HepG2 (cell line): ENCODE results near the gene LRRC25. TPM values are rescaled to one million over a fixed set of nuclear protein-coding genes. Genes with fewer than 3 reads are reported as not detected.

Source experiments
- HMG20B ChIP-seq: conservative IDR thresholded peaks from 2 replicates; pipeline ENCODE4 v1.6.1; 2016; ENCODE audit warnings: missing genetic modification reagents, missing compliant biosample characterization
- MAFF ChIP-seq: IDR thresholded peaks from 2 replicates; pipeline ENCODE4 v1.6.1; 2011; ENCODE audit warnings: low read depth, low read length, improper control_type of control experiment
- MXI1 ChIP-seq: IDR thresholded peaks from 3 replicates; pipeline ENCODE4 v1.6.1; 2012; ENCODE audit warnings: low read depth, low read length, inconsistent platforms, borderline replicate concordance
- NFIC ChIP-seq: IDR thresholded peaks from 2 replicates; pipeline ENCODE4 v1.6.1; 2012; ENCODE audit warnings: mild to moderate bottlenecking, low read length, inconsistent platforms
- NKX3-1 ChIP-seq: sonication (generic); formaldehyde crosslinking; IDR thresholded peaks from 2 replicates; pipeline ENCODE4 v1.5.0; 2020; ENCODE audit warnings: missing genetic modification reagents
- PAX8 ChIP-seq: sonication (generic); formaldehyde crosslinking; IDR thresholded peaks from 2 replicates; pipeline ENCODE4 v1.8.0; 2022; ENCODE audit warnings: mild to moderate bottlenecking, missing genetic modification reagents, borderline replicate concordance
- PRDM15 ChIP-seq: sonication (generic); formaldehyde crosslinking; IDR thresholded peaks from 2 replicates; pipeline ENCODE4 v1.4.0; 2020; ENCODE audit warnings: missing genetic modification reagents
- ZC3H4 ChIP-seq: sonication (generic); formaldehyde crosslinking; IDR thresholded peaks from 2 replicates; pipeline ENCODE4 v1.4.0; 2020; ENCODE audit warnings: missing genetic modification reagents, borderline replicate concordance
- ZNF407 ChIP-seq: sonication (generic); formaldehyde crosslinking; IDR thresholded peaks from one replicate; pipeline ENCODE4 v1.5.1; 2020; ENCODE audit warnings: mild to moderate bottlenecking, missing genetic modification reagents; ENCODE audit errors: not compliant biosample characterization
- ZNF597 ChIP-seq: sonication (generic); formaldehyde crosslinking; IDR thresholded peaks from 2 replicates; pipeline ENCODE4 v1.5.0; 2020; ENCODE audit warnings: missing genetic modification reagents
- polyA plus RNA-seq, 8 experiments: library from polyadenylated mRNA; depleted of rRNA in 3 of 8; stranded (reverse) in 7 of 8; unstranded in 1 of 8; fragments of >200 nt; fragmentation: Illumina TruSeq in 4 of 8; extraction: Trizol in 4 of 8; gene quantifications; 2 replicates each; pipeline versions ENCODE4 v1.2.1 to v1.2.3, GENCODE V29; 2011 to 2016; ENCODE audit warnings: low read depth in 4 of 8, missing spikeins in 1 of 8, mixed read lengths in 1 of 8; ENCODE audit not compliant: insufficient read depth in 1 of 8
- total RNA-seq, 5 experiments: library from RNA; depleted of rRNA; stranded (reverse); fragments of >200 nt; fragmentation: Illumina TruSeq; extraction: Trizol; gene quantifications; 2 replicates each; pipeline ENCODE4 v1.2.3, GENCODE V29; 2016; ENCODE audit warnings: low read depth in 1 of 5

Gene LRRC25
- total and polyA plus RNA-seq, 2 of the 13 experiments (the other 11 are each of a cell fraction or from before 2014, with no cell fraction given): 0.13 to 0.53 TPM

- TF ChIP-seq ZNF407 (CRISPR knock-in tag) (no peak), NFIC (no peak), PAX8 (CRISPR knock-in tag) (no peak), ZNF597 (no peak), NKX3-1 (CRISPR knock-in tag) (no peak), ZC3H4 (CRISPR knock-in tag) (no peak), PRDM15 (CRISPR knock-in tag) (no peak), HMG20B (CRISPR knock-in tag) (no peak), MXI1 (no peak), MAFF (no peak)
Observed at GRCh38 chr19:18396471-18397241, 766 bp downstream of the LRRC25 start (continued).
